ENCODE data around the gene ASPSCR1. TPM values are rescaled to one million over a fixed set of nuclear protein-coding genes. Genes with fewer than 3 reads are reported as not detected.
"Not testable (repeated sequence)": the region's sequence is repeated elsewhere in the genome, so short reads cannot be mapped to it uniquely, and the experiment has no call there.

ASPSCR1 gene
- total RNA-seq, 1 donor from 2014 or later = 55.5 TPM

DNA sequence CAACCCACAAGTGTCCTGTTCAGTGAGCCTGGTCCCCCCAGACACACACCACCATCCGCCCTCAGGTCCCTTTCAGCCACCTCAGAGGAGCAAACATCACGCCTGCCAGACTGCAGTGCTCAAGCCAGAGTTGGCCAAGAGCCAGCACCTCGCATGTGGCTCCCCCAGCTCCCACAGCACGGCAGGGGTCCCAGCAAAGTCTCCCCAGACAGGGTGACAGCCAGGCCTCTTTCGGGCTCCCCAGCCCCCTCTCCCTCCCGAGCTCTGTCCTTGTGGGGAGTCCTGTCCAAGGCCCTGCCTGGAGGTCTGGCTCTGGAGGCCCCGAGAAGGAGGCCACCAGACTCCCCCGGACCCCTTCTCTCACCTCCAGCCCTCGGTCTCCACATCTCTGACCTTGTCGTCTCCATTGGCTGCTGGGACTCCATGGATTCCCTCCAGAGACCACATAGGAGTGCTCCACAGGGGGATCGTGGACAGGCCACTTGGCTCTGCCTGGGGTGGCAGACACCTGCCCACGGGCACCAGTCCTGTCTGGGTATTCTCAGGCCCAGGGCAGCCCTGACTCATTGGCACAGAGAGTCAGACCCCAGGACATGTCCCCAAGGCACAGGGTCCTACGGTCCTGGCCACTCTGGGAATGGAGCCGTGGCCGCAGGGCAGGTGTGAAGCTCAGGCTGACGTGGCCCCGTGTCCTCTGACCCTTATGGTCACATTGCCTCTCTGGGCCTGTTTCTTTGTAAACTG is 28.6 kb upstream of the ASPSCR1 start:
- TF ChIP-seq, protein P1, sequence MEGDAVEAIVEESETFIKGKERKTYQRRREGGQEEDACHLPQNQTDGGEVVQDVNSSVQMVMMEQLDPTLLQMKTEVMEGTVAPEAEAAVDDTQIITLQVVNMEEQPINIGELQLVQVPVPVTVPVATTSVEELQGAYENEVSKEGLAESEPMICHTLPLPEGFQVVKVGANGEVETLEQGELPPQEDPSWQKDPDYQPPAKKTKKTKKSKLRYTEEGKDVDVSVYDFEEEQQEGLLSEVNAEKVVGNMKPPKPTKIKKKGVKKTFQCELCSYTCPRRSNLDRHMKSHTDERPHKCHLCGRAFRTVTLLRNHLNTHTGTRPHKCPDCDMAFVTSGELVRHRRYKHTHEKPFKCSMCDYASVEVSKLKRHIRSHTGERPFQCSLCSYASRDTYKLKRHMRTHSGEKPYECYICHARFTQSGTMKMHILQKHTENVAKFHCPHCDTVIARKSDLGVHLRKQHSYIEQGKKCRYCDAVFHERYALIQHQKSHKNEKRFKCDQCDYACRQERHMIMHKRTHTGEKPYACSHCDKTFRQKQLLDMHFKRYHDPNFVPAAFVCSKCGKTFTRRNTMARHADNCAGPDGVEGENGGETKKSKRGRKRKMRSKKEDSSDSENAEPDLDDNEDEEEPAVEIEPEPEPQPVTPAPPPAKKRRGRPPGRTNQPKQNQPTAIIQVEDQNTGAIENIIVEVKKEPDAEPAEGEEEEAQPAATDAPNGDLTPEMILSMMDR (IDR thresholded peaks at IDR 0.05; ENCODE audit: unreplicated experiment) = no peak
- no peaks in the 10 kb centered on the region for H3K36me3 Mint-ChIP-seq (ENCODE audit: insufficient read depth)
- H3K9me3 Mint-ChIP-seq (ENCODE audit: low read depth) = no peaks in the 10 kb centered on the region
- DNase-seq (ENCODE audit: low spot score, unreplicated experiment) = no peak
- H3K4me1 Mint-ChIP-seq (ENCODE audit: low read depth) = no peaks in the 10 kb centered on the region
- no peak overlapping the region for H3K27ac Mint-ChIP-seq
- peaks cover 11% of the 10 kb centered on the region for H3K27me3 Mint-ChIP-seq
- H3K4me3 Mint-ChIP-seq (ENCODE audit: low read depth) = no peak overlapping the region

DNA sequence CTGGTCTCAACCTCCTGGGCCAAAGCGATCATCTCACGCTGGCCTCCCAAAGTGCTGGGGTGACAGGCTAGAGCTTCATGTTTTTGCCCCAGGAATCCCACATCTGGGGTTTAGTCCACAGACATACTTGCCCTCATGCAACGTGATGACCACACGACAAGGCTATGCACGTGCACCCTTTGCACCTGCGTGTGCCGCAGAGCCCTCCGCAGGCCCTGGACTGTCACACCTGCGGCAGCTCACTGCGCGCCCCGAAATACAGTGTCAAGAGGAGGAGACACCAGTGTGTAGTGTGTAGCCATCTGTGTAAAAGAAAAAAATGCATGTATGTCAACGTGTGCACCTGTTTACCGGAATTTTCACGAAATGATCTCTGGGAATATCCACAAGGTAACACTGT is 26.9 kb upstream of the ASPSCR1 start:
- H3K4me1 Mint-ChIP-seq (ENCODE audit: low read depth) = peaks cover 5% of the 10 kb centered on the region
- DNase-seq (ENCODE audit: low spot score, unreplicated experiment) = no peak
- H3K9me3 Mint-ChIP-seq (ENCODE audit: low read depth) = no peaks in the 10 kb centered on the region
- no peaks in the 10 kb centered on the region for H3K36me3 Mint-ChIP-seq (ENCODE audit: insufficient read depth)
- no peak overlapping the region for H3K4me3 Mint-ChIP-seq (ENCODE audit: low read depth)
- TF ChIP-seq, protein P1 (IDR thresholded peaks at IDR 0.05; ENCODE audit: unreplicated experiment) = no peak
- peaks cover 8% of the 10 kb centered on the region for H3K27me3 Mint-ChIP-seq
- no peak overlapping the region for H3K27ac Mint-ChIP-seq

DNA sequence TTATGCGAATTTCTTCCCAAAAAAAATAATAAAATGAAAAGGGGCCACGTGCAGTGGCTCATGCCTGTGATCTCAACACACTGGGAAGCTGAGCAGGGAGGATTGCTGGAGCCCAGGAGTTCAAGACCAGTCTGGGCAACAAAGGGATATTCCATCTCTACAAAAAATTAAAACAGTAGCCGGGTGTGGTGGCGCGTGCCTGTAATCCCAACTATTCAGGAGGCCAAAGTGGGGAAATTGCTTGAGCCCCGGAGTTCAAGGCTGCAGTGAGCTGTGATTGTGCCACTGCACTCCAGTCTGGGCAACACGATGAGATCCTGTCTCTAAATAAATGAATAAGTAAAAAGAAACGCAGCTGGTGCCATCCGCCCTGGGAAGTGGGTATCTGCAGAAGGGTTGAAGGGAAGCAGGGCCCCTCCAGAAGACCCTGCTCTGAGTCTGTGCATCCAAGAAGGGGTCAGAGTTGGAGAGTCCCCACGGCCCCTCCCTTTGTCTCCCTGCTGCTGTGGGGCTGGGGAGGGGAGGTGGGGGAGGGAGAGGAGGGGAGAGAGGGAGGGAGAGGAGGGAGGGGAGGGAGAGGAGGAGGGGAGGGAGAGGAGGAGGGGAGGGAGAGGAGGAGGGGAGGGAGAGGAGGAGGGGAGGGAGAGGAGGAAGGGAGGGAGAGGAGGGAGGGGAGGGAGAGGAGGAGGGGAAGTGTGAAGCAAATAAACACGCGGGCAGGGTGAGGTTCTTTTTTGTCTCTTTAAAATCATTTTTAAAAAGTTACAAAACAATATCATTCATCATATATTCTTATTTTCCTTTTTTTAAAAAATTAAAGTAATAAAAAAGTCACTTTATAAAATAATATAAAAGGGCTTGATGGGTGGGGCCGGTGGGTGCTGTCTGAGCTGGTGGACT is 25.4 kb upstream of the ASPSCR1 start:
- DNase-seq (ENCODE audit: low spot score, unreplicated experiment) = no peak
- Mint-ChIP-seq H3K27ac (no peak overlapping the region), H3K27me3 (peaks cover 7% of the 10 kb centered on the region), H3K4me1 (ENCODE audit: low read depth) (peaks cover 11% of the 10 kb centered on the region), H3K4me3 (ENCODE audit: low read depth) (no peak overlapping the region), H3K9me3 (ENCODE audit: low read depth) (no peaks in the 10 kb centered on the region), H3K36me3 (ENCODE audit: insufficient read depth) (no peaks in the 10 kb centered on the region)
- TF ChIP-seq, protein P1 (IDR thresholded peaks at IDR 0.05; ENCODE audit: unreplicated experiment) = no peak

DNA sequence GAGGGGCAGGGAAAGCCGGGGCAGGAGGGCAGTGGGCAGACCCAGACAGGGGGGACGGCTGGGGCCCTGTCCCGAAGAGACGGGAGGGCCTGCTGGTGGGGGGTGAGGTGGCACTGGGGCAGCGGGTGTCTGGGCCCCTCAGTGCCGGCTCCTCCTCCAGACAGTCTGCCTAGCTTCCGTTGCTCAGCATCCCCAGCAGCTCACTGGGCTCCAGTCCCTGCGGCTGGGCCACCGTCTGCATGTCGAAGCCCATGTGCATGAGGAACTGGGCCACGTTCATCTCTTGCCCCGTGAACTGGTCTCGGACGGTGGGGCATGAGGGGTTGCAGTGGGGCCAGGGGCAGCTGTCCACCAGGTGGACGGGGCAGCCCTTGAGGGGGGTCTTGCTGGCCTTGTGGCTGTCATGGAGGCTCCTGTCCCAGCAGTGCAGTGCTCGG is 24.6 kb upstream of the ASPSCR1 start:
- DNase-seq (ENCODE audit: low spot score, unreplicated experiment) = no peak
- Mint-ChIP-seq H3K36me3 (ENCODE audit: insufficient read depth) (no peaks in the 10 kb centered on the region), H3K4me3 (ENCODE audit: low read depth) (no peak overlapping the region), H3K4me1 (ENCODE audit: low read depth) (peaks cover 15% of the 10 kb centered on the region), H3K27me3 (peaks cover 14% of the 10 kb centered on the region), H3K27ac (no peak overlapping the region), H3K9me3 (ENCODE audit: low read depth) (no peaks in the 10 kb centered on the region)
- TF ChIP-seq, protein P1 (IDR thresholded peaks at IDR 0.05; ENCODE audit: unreplicated experiment) = no peak

DNA sequence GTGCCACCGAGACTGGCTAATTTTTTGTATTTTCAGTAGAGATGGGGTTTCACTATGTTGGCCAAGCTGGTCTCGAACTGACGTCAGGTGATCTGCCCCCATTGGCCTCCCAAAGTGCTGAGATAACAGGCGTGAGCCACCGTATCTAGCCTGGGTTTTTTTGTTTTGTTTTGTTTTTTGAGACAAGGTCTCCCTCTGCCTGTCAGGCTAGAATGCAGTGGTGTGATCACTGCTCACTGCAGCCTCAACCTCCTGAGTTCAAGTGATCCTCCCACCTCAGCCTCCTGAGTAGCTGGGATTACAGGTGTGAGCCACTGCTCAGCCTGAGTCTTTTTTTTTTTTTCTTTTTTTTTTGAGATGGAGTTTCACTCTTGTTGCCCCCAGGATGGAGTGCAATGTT is 24.0 kb upstream of the ASPSCR1 start:
- not testable (repeated sequence) for H3K4me3 Mint-ChIP-seq (ENCODE audit: low read depth); DNase-seq (ENCODE audit: low spot score, unreplicated experiment); H3K27ac Mint-ChIP-seq; H3K36me3 Mint-ChIP-seq (ENCODE audit: insufficient read depth); H3K9me3 Mint-ChIP-seq (ENCODE audit: low read depth)
- Mint-ChIP-seq H3K4me1 (ENCODE audit: low read depth) (peaks cover 15% of the 10 kb centered on the region), H3K27me3 (peaks cover 19% of the 10 kb centered on the region)

Measured in progenitor cell of endocrine pancreas (in vitro differentiated cells).